Uterus (tissue), 4 donors: ENCODE results near the gene SLC43A3. TPM values are rescaled to one million over a fixed set of nuclear protein-coding genes. Genes with fewer than 3 reads are reported as not detected.

Experiments used
- DNase-seq, 2 donors: peaks; one replicate each; pipeline ENCODE4 v3.0.0-alpha.2; 2019 to 2020
- H3K27ac ChIP-seq, 2 donors: fragments of 200-600 bp; sonication (generic); 1 replicate in 1 of 2; 2 replicates in 1 of 2; pipeline ENCODE4 v1.5.1; 2016 to 2018
- H3K27me3 ChIP-seq, 2 donors: fragments of 200-600 bp; sonication (generic); one replicate each; pipeline ENCODE4 v1.5.1; 2018 to 2019; ENCODE audit warnings: control low read depth in 1 of 2
- H3K36me3 ChIP-seq, 2 donors: fragments of 200-600 bp; sonication (generic); one replicate each; pipeline ENCODE4 v1.5.1; 2019; ENCODE audit warnings: control low read depth in 1 of 2
- H3K4me1 ChIP-seq, 2 donors: fragments of 200-600 bp; sonication (generic); one replicate each; pipeline ENCODE4 v1.5.1; 2018 to 2019; ENCODE audit warnings: control low read depth in 1 of 2
- H3K4me3 ChIP-seq, 2 donors: fragments of 200-600 bp; sonication (generic); 1 replicate in 1 of 2; 2 replicates in 1 of 2; pipeline ENCODE4 v1.5.1; 2018 to 2019; ENCODE audit warnings: mild to moderate bottlenecking in 1 of 2
- H3K9me3 ChIP-seq, 2 donors: fragments of 200-600 bp; sonication (generic); one replicate each; pipeline ENCODE4 v1.5.1; 2019; ENCODE audit warnings: control low read depth in 1 of 2
- CTCF ChIP-seq, 4 experiments: fragments of 200-600 bp in 2 of 4; fragments of 450-650 bp in 2 of 4; sonication (generic) in 2 of 4; IDR thresholded peaks; one replicate each; pipeline ENCODE4 v1.5.1; 2016 to 2019; ENCODE audit warnings: antibody characterized with exemption in 4 of 4, mild to moderate bottlenecking in 2 of 4, moderate library complexity in 1 of 4
- POLR2A ChIP-seq, 2 donors: fragments of 450-650 bp; IDR thresholded peaks; one replicate each; pipeline ENCODE4 v1.6.1; 2016; ENCODE audit warnings: antibody characterized with exemption in 2 of 2, mild to moderate bottlenecking in 1 of 2, moderate library complexity in 1 of 2
- intact Hi-C: fragments of 100-400 bp; cut with DNase I; formaldehyde crosslinking; loops from one replicate; pipeline ENCODE4 v1.15.1; 2023; ENCODE audit warnings: low total_unique reads
- total RNA-seq, 4 donors: library from RNA; depleted of rRNA in 3 of 4; stranded (reverse); fragments of >200 nt in 3 of 4; gene quantifications; one replicate each; pipeline versions ENCODE4 v1.1.0 to v1.2.4, GENCODE V29; 2014 to 2023
- donor health status: DM: yes; HTN: yes; CAD: no.

SLC43A3 gene
- total RNA-seq, 4 donors from 2014 or later: 44.1 to 333 (median 102) TPM

- H3K36me3 ChIP-seq: no peaks in the 10 kb centered on the region
- no peaks in the 10 kb centered on the region for H3K4me1 ChIP-seq
- intact Hi-C loops: no loop called here
- no peaks in the 10 kb centered on the region for H3K9me3 ChIP-seq
- H3K27ac ChIP-seq: no peak overlapping the region
- no peak for DNase-seq
- TF ChIP-seq POLR2A (IDR thresholded peaks at IDR 0.05) (no peak), CTCF (IDR thresholded peaks at IDR 0.05) (no peak)
- no peaks in the 10 kb centered on the region for H3K27me3 ChIP-seq
- H3K4me3 ChIP-seq: no peak overlapping the region
These were observed 65.9 kb downstream of the SLC43A3 start for GRCh38 chr11:57360991-57361390.

- no peak for DNase-seq
- H3K27me3 ChIP-seq: no peaks in the 10 kb centered on the region
- no peaks in the 10 kb centered on the region for H3K9me3 ChIP-seq
- H3K36me3 ChIP-seq: no peaks in the 10 kb centered on the region
- no peak overlapping the region for H3K4me3 ChIP-seq
- no peak for TF ChIP-seq POLR2A (IDR thresholded peaks at IDR 0.05)
- no peak for TF ChIP-seq CTCF (IDR thresholded peaks at IDR 0.05)
- no peaks in the 10 kb centered on the region for H3K4me1 ChIP-seq
- intact Hi-C loops: no loop called here
- H3K27ac ChIP-seq: no peak overlapping the region
These were observed 66.8 kb downstream of the SLC43A3 start for GRCh38 chr11:57359896-57360690.

GRCh38 chr11:57359396-57359795, 67.5 kb downstream of the SLC43A3 start:
- Histone ChIP-seq H3K4me3 (no peak overlapping the region), H3K9me3 (no peaks in the 10 kb centered on the region), H3K36me3 (no peaks in the 10 kb centered on the region), H3K27ac (no peak overlapping the region), H3K4me1 (no peaks in the 10 kb centered on the region), H3K27me3 (no peaks in the 10 kb centered on the region)
- no peak for DNase-seq
- intact Hi-C loops: no loop called here
- TF ChIP-seq POLR2A (IDR thresholded peaks at IDR 0.05) (no peak), CTCF (IDR thresholded peaks at IDR 0.05) (no peak)

GRCh38 chr11:57358991-57359390, 67.9 kb downstream of the SLC43A3 start:
- no peak overlapping the region for H3K4me3 ChIP-seq
- no peaks in the 10 kb centered on the region for H3K9me3 ChIP-seq
- H3K4me1 ChIP-seq: no peaks in the 10 kb centered on the region
- intact Hi-C loops: no loop called here
- no peak for TF ChIP-seq CTCF (IDR thresholded peaks at IDR 0.05)
- no peak for TF ChIP-seq POLR2A (IDR thresholded peaks at IDR 0.05)
- H3K27me3 ChIP-seq: no peaks in the 10 kb centered on the region
- H3K36me3 ChIP-seq: no peaks in the 10 kb centered on the region
- H3K27ac ChIP-seq: no peak overlapping the region
- DNase-seq: no peak

DNA sequence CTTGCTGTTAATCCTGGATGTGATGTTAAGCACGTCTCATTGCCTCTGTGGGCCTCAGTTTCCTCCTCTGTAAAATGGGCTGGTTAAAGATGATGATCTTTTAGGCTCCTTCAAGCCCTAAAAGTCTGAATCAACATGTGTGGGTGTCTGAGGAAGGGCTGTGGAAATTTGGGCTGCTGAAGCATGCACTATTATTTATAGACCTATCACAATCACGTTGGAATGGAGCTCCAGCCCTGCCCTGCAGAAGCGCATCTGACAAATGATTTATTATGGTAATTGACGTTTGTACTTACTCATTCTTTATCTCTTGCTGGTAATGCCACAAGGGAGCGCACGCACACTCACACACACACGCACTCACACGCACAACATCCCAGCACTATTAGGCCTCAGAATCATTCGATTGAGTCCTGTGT, 68.4 kb downstream of the SLC43A3 start:
- TF ChIP-seq POLR2A (IDR thresholded peaks at IDR 0.05) (no peak), CTCF (IDR thresholded peaks at IDR 0.05) (no peak)
- intact Hi-C loops: no loop called here
- H3K4me3 ChIP-seq: no peak overlapping the region
- H3K27me3 ChIP-seq: no peaks in the 10 kb centered on the region
- H3K4me1 ChIP-seq: no peaks in the 10 kb centered on the region
- H3K36me3 ChIP-seq: no peaks in the 10 kb centered on the region
- no peak for DNase-seq
- H3K27ac ChIP-seq: no peak overlapping the region
- H3K9me3 ChIP-seq: no peaks in the 10 kb centered on the region
